Measurements from ENCODE around the gene MAP3K19.
"Not testable (repeated sequence)": the region's sequence is repeated elsewhere in the genome, so short reads cannot be mapped to it uniquely, and the experiment has no call there.

MAP3K19 gene

GRCh38 chr2:134973241-134974138 lies 73.8 kb downstream of the MAP3K19 start:
- no peaks in the 10 kb centered on the region for H4K20me1 ChIP-seq (ENCODE audit: insufficient read depth)
- H2AFZ ChIP-seq (ENCODE audit: low read depth) = no peak overlapping the region
- no peak overlapping the region for H3K9ac ChIP-seq
- H3K27me3 ChIP-seq (ENCODE audit: insufficient read depth, low read depth) = no peaks in the 10 kb centered on the region
- no peak overlapping the region for H3K27ac ChIP-seq
- no peaks in the 10 kb centered on the region for H3K36me3 ChIP-seq (ENCODE audit: insufficient read depth)
- H3K4me1 ChIP-seq (ENCODE audit: low read depth, poor library complexity, severe bottlenecking) = no peaks in the 10 kb centered on the region
- H3K4me3 ChIP-seq (IDR thresholded peaks at IDR 0.05; ENCODE audit: insufficient read depth, low read depth, low read length) = no peak overlapping the region
- no peak overlapping the region for H3K4me2 ChIP-seq
- no peaks in the 10 kb centered on the region for H3K79me2 ChIP-seq (ENCODE audit: insufficient read depth, low read depth)
- TF ChIP-seq, protein P1, sequence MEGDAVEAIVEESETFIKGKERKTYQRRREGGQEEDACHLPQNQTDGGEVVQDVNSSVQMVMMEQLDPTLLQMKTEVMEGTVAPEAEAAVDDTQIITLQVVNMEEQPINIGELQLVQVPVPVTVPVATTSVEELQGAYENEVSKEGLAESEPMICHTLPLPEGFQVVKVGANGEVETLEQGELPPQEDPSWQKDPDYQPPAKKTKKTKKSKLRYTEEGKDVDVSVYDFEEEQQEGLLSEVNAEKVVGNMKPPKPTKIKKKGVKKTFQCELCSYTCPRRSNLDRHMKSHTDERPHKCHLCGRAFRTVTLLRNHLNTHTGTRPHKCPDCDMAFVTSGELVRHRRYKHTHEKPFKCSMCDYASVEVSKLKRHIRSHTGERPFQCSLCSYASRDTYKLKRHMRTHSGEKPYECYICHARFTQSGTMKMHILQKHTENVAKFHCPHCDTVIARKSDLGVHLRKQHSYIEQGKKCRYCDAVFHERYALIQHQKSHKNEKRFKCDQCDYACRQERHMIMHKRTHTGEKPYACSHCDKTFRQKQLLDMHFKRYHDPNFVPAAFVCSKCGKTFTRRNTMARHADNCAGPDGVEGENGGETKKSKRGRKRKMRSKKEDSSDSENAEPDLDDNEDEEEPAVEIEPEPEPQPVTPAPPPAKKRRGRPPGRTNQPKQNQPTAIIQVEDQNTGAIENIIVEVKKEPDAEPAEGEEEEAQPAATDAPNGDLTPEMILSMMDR (conservative IDR thresholded peaks at IDR 0.05; ENCODE audit: low read depth, low read length) = no peak

DNA sequence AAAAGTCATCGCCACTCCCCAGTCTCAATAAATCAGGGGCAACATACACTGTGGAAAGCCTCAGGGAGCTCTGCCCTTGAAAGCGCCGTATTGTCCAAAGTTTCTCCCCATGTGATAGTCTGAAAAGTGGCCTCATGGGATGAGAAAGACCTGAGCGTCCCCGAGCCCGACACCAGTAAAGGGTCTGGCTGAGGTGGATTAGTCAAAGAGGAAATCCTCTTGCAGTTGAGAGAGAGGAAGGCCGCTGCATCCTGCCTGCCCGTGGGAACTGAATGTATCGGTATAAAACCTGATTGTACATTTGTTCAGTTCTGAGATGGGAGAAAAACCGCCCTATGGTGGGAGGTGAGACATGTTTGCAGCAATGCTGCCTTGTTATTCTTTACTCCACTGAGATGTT lies 80.1 kb downstream of the MAP3K19 start:
- not testable (repeated sequence) for H3K36me3 ChIP-seq (ENCODE audit: insufficient read depth); H3K4me3 ChIP-seq (IDR thresholded peaks at IDR 0.05; ENCODE audit: insufficient read depth, low read depth, low read length); H3K9ac ChIP-seq; H3K4me2 ChIP-seq; H2AFZ ChIP-seq (ENCODE audit: low read depth); H4K20me1 ChIP-seq (ENCODE audit: insufficient read depth); H3K4me1 ChIP-seq (ENCODE audit: low read depth, poor library complexity, severe bottlenecking); H3K27ac ChIP-seq; H3K79me2 ChIP-seq (ENCODE audit: insufficient read depth, low read depth); H3K27me3 ChIP-seq (ENCODE audit: insufficient read depth, low read depth)

GRCh38 chr2:134957477-134957876 lies 89.8 kb downstream of the MAP3K19 start:
- Histone ChIP-seq H4K20me1 (ENCODE audit: insufficient read depth) (no peaks in the 10 kb centered on the region), H3K4me2 (no peak overlapping the region), H3K4me3 (IDR thresholded peaks at IDR 0.05; ENCODE audit: insufficient read depth, low read depth, low read length) (no peak overlapping the region), H3K27me3 (ENCODE audit: insufficient read depth, low read depth) (no peaks in the 10 kb centered on the region), H3K27ac (no peak overlapping the region), H3K9ac (no peak overlapping the region), H2AFZ (ENCODE audit: low read depth) (no peak overlapping the region), H3K4me1 (ENCODE audit: low read depth, poor library complexity, severe bottlenecking) (no peaks in the 10 kb centered on the region), H3K36me3 (ENCODE audit: insufficient read depth) (peaks cover 4% of the 10 kb centered on the region; the same call in 1 of the 2 replicates), H3K79me2 (ENCODE audit: insufficient read depth, low read depth) (0 out of 2 replicates have a peak, but pooled peaks cover 5% of the 10 kb centered on the region)
- TF ChIP-seq, protein P1 (conservative IDR thresholded peaks at IDR 0.05; ENCODE audit: low read depth, low read length) = no peak

GRCh38 chr2:134955744-134956143 lies 91.5 kb downstream of the MAP3K19 start:
- H2AFZ ChIP-seq (ENCODE audit: low read depth) = no peak overlapping the region
- 0 out of 2 replicates have a peak, but pooled peaks cover 5% of the 10 kb centered on the region for H3K79me2 ChIP-seq (ENCODE audit: insufficient read depth, low read depth)
- TF ChIP-seq, protein P1 (conservative IDR thresholded peaks at IDR 0.05; ENCODE audit: low read depth, low read length) = no peak
- H3K4me1 ChIP-seq (ENCODE audit: low read depth, poor library complexity, severe bottlenecking) = no peaks in the 10 kb centered on the region
- H3K36me3 ChIP-seq (ENCODE audit: insufficient read depth) = peaks cover 4% of the 10 kb centered on the region; the same call in 1 of the 2 replicates
- H3K27me3 ChIP-seq (ENCODE audit: insufficient read depth, low read depth) = no peaks in the 10 kb centered on the region
- no peak overlapping the region for H3K4me2 ChIP-seq
- H3K27ac ChIP-seq = no peak overlapping the region
- H3K9ac ChIP-seq = no peak overlapping the region
- H3K4me3 ChIP-seq (IDR thresholded peaks at IDR 0.05; ENCODE audit: insufficient read depth, low read depth, low read length) = no peak overlapping the region
- no peaks in the 10 kb centered on the region for H4K20me1 ChIP-seq (ENCODE audit: insufficient read depth)

DNA sequence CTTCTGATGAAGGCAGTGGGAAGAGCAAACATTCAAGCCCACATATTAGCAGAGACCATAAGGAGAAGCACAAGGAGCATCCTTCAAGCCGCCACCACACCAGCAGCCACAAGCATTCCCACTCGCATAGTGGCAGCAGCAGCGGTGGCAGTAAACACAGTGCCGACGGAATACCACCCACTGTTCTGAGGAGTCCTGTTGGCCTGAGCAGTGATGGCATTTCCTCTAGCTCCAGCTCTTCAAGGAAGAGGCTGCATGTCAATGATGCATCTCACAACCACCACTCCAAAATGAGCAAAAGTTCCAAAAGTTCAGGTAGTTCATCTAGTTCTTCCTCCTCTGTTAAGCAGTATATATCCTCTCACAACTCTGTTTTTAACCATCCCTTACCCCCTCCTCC lies 93.2 kb downstream of the MAP3K19 start:
- H3K4me3 ChIP-seq (IDR thresholded peaks at IDR 0.05; ENCODE audit: insufficient read depth, low read depth, low read length) = no peak overlapping the region
- no peak overlapping the region for H3K4me2 ChIP-seq
- peaks cover 4% of the 10 kb centered on the region; the same call in 1 of the 2 replicates for H3K36me3 ChIP-seq (ENCODE audit: insufficient read depth)
- TF ChIP-seq, protein P1 (conservative IDR thresholded peaks at IDR 0.05; ENCODE audit: low read depth, low read length) = no peak
- H3K79me2 ChIP-seq (ENCODE audit: insufficient read depth, low read depth) = 0 out of 2 replicates have a peak, but pooled peaks cover 5% of the 10 kb centered on the region
- H3K9ac ChIP-seq = no peak overlapping the region
- H3K27ac ChIP-seq = no peak overlapping the region
- no peaks in the 10 kb centered on the region for H4K20me1 ChIP-seq (ENCODE audit: insufficient read depth)
- H3K27me3 ChIP-seq (ENCODE audit: insufficient read depth, low read depth) = no peaks in the 10 kb centered on the region
- H2AFZ ChIP-seq (ENCODE audit: low read depth) = no peak overlapping the region
- no peaks in the 10 kb centered on the region for H3K4me1 ChIP-seq (ENCODE audit: low read depth, poor library complexity, severe bottlenecking)
